A673 (cell line): ENCODE results near the gene TRMT10B.

Source experiments
- CTCF ChIP-seq: fragments of 300-800, 200-600 bp; sonication (generic); conservative IDR thresholded peaks from 2 replicates; pipeline ENCODE4 v1.5.1; 2017; ENCODE audit warnings: low read depth, mild to moderate bottlenecking, antibody characterized with exemption, low read length, moderate library complexity, mixed read lengths
- EZH2 ChIP-seq: fragments of 200-600 bp; sonication (generic); IDR thresholded peaks from 2 replicates; pipeline ENCODE4 v1.6.1; 2017; ENCODE audit warnings: borderline replicate concordance, low read depth, mild to moderate bottlenecking, mixed read lengths, antibody characterized with exemption, low read length; ENCODE audit not compliant: poor library complexity, severe bottlenecking

GRCh38 chr9:37732086-37732741 is 21.4 kb upstream of the TRMT10B start:
- TF ChIP-seq CTCF = no peak
- TF ChIP-seq EZH2 = no peak
